ENCODE data around the gene SMIM22. TPM values are rescaled to one million over a fixed set of nuclear protein-coding genes. Genes with fewer than 3 reads are reported as not detected.

SMIM22 gene, protein sequence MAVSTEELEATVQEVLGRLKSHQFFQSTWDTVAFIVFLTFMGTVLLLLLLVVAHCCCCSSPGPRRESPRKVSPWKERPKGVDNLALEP
- total RNA-seq (not detected), polyA plus RNA-seq (ENCODE audit: insufficient read length in 2 of 2) (1 to 10 TPM; 1.4 to 2.4 TPM)
- long read RNA-seq, donor 1, partial matches to known transcripts: 88 of 187 reads
- long read RNA-seq, donor 1, other reads (novel, unspliced or antisense): 99 of 187 reads
- long read RNA-seq, donor 2, partial matches to known transcripts: 0 of 2 reads
- long read RNA-seq, donor 2, other reads (novel, unspliced or antisense): 0 of 2 reads
- long read RNA-seq, donor 3, partial matches to known transcripts: 5 of 36 reads
- long read RNA-seq, donor 3, other reads (novel, unspliced or antisense): 30 of 36 reads
- long read RNA-seq, donor 4, partial matches to known transcripts: 81 of 125 reads
- long read RNA-seq, donor 4, other reads (novel, unspliced or antisense): 32 of 125 reads

GRCh38 chr16:4795181-4795827, at the start of gene SMIM22:
Gene SMIM22 (plus strand): TSS chr16:4795369. CDS start chr16:4795735, 366 bp downstream.
- H3K4me3 ChIP-seq (ENCODE audit: low read depth, low read length): no peak within 1 kb of the TSS
- H3K9me3 ChIP-seq (ENCODE audit: control insufficient read depth, insufficient read depth, low read length): no peaks in the 10 kb centered on the region
- H3K27me3 ChIP-seq (ENCODE audit: control insufficient read depth, insufficient read depth, low read length): no peaks in the 10 kb centered on the region
- H3K27ac ChIP-seq (ENCODE audit: low read depth, low read length): no peak within 1 kb of the TSS
- H3K36me3 ChIP-seq (ENCODE audit: control insufficient read depth, insufficient read depth, low read length): peaks cover 56% of the 10 kb centered on the region
- H3K4me1 ChIP-seq (ENCODE audit: control insufficient read depth, insufficient read depth, low read length): peaks cover 4% of the 10 kb centered on the region
- DNase-seq (ENCODE audit: low read depth in 4 of 6, low spot score in 6 of 6): no peak
- WGBS (ENCODE audit: insufficient coverage): 69% methylated on average over 14 of the region's 14 CpGs

DNA sequence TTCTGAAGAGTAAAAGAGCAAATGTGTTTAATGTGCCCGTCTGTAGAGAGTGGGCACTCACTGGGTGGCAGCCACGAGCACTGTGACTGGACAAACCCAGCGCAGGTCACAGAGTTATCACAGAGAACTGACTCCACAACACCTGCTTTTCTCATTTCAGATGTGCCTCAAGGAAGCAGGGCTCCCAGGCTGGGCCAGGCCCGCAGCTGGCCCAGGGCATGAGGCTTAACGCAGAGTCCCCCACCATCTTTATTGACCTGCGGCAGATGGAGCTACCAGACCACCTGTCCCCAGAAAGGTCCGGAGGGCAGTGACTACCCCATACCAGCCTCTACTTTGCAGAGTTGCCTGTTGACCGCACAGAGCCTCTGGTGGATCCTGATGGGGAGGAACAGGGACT, 49.0 kb upstream of the SMIM22 start:
- WGBS (ENCODE audit: insufficient coverage): 92% methylated on average over 4 of the region's 8 CpGs
- peaks cover 53% of the 10 kb centered on the region for H3K36me3 ChIP-seq (ENCODE audit: control insufficient read depth, insufficient read depth, low read length)
- no peak overlapping the region for H3K27ac ChIP-seq (ENCODE audit: low read depth, low read length)
- DNase-seq (ENCODE audit: low read depth in 4 of 6, low spot score in 6 of 6): no peak
- H3K9me3 ChIP-seq (ENCODE audit: control insufficient read depth, insufficient read depth, low read length): no peaks in the 10 kb centered on the region
- H3K4me1 ChIP-seq (ENCODE audit: control insufficient read depth, insufficient read depth, low read length): peaks cover 17% of the 10 kb centered on the region
- no peak overlapping the region for H3K4me3 ChIP-seq (ENCODE audit: low read depth, low read length)
- H3K27me3 ChIP-seq (ENCODE audit: control insufficient read depth, insufficient read depth, low read length): no peaks in the 10 kb centered on the region

- peak in 1 of 6 donors; percentile 65 for DNase-seq (ENCODE audit: low read depth in 4 of 6, low spot score in 6 of 6)
- whole genome bisulfite sequencing (ENCODE audit: insufficient coverage): 48% methylated on average over 14 of the region's 15 CpGs
- Histone ChIP-seq H3K4me1 (ENCODE audit: control insufficient read depth, insufficient read depth, low read length) (peaks cover 17% of the 10 kb centered on the region), H3K27ac (ENCODE audit: low read depth, low read length) (no peak overlapping the region), H3K36me3 (ENCODE audit: control insufficient read depth, insufficient read depth, low read length) (peaks cover 62% of the 10 kb centered on the region), H3K9me3 (ENCODE audit: control insufficient read depth, insufficient read depth, low read length) (no peaks in the 10 kb centered on the region), H3K4me3 (ENCODE audit: low read depth, low read length) (no peak overlapping the region), H3K27me3 (ENCODE audit: control insufficient read depth, insufficient read depth, low read length) (no peaks in the 10 kb centered on the region)
Measured at GRCh38 chr16:4746991-4747574, 48.1 kb upstream of the SMIM22 start.

DNA sequence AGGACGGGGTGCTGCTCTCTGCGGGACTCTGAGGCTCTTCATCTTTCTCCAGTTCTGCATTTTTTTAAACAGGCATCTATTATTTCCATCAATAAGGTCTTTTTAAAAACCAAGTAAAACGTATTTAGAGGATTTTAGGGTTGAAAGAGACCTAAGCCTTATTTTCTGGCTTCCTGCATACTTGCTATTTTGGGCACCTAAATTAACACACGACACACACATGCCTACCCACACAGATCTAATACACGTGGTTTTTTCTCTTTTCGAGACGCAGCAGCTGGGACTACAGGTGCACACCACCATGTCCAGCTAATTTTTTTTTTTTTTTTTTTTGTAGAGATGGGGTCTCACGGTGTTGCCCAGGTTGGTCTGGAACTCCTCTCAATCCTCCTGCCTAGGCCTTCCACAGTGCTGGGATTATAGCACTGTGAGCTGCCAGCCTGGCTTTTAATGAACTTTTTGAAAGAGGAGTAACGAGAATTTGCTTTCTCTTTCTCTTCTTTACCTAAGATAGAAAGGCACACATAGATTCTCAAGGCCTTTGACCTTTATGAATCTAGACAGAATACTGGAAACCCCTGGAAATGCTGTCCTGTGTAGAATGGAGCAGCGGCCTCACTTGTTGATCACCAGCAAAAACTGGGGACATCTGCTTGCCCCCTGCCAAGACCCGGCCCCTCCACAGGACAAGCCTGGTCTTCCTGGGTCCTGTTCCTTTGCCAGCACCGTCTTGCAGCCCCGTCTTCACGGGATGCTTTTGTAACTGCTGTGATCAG, 47.1 kb upstream of the SMIM22 start:
- no peaks in the 10 kb centered on the region for H3K27me3 ChIP-seq (ENCODE audit: control insufficient read depth, insufficient read depth, low read length)
- DNase-seq (ENCODE audit: low read depth in 4 of 6, low spot score in 6 of 6): no peak
- H3K9me3 ChIP-seq (ENCODE audit: control insufficient read depth, insufficient read depth, low read length): no peaks in the 10 kb centered on the region
- no peak overlapping the region for H3K4me3 ChIP-seq (ENCODE audit: low read depth, low read length)
- WGBS (ENCODE audit: insufficient coverage): 93% methylated on average over 6 of the region's 14 CpGs
- H3K36me3 ChIP-seq (ENCODE audit: control insufficient read depth, insufficient read depth, low read length): peaks cover 72% of the 10 kb centered on the region
- H3K27ac ChIP-seq (ENCODE audit: low read depth, low read length): no peak overlapping the region
- H3K4me1 ChIP-seq (ENCODE audit: control insufficient read depth, insufficient read depth, low read length): peaks cover 15% of the 10 kb centered on the region

DNA sequence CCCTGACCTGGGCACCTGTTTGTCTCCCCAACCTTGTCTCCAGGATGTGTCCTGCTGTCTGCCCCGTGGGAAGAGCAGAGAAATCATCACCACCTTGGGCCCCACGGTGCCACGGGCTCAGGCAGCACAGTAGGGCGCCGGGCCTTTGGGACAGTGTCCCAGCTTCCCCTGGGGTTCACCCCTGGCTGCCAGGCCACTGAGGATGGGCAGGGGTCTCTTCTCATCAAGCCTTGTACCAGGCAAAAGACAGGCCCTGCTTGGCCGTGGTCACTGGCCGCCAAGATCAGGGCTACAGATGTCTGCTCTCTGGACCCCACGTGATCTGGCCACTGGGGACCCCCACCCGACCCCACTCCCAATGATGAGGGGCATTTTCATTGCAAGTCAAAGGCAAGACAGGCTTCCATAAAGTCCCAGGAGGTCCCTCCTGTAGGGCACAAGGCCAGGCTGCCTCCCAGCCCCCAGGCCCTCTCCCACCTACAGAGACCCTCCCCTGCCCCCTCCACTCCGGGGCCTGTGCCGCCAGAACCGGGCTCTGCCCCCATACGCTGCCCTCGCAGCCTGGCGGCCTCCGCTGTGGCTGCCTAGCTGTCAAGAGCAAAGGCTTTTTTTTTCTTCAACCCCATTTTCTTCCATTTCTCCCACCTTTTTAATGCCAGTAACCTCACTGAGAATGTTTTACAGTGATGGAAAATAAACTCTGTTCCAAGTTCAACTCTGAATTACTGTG, 46.3 kb upstream of the SMIM22 start:
- no peaks in the 10 kb centered on the region for H3K9me3 ChIP-seq (ENCODE audit: control insufficient read depth, insufficient read depth, low read length)
- peaks cover 12% of the 10 kb centered on the region for H3K4me1 ChIP-seq (ENCODE audit: control insufficient read depth, insufficient read depth, low read length)
- no peaks in the 10 kb centered on the region for H3K27me3 ChIP-seq (ENCODE audit: control insufficient read depth, insufficient read depth, low read length)
- H3K27ac ChIP-seq (ENCODE audit: low read depth, low read length): no peak overlapping the region
- no peak for DNase-seq (ENCODE audit: low read depth in 4 of 6, low spot score in 6 of 6)
- WGBS (ENCODE audit: insufficient coverage): 93% methylated on average over 16 of the region's 16 CpGs
- peaks cover 79% of the 10 kb centered on the region for H3K36me3 ChIP-seq (ENCODE audit: control insufficient read depth, insufficient read depth, low read length)
- H3K4me3 ChIP-seq (ENCODE audit: low read depth, low read length): no peak overlapping the region

GRCh38 chr16:4749700-4750257, 45.4 kb upstream of the SMIM22 start:
- Histone ChIP-seq H3K27me3 (ENCODE audit: control insufficient read depth, insufficient read depth, low read length) (no peaks in the 10 kb centered on the region), H3K4me3 (ENCODE audit: low read depth, low read length) (no peak overlapping the region), H3K4me1 (ENCODE audit: control insufficient read depth, insufficient read depth, low read length) (peaks cover 12% of the 10 kb centered on the region), H3K36me3 (ENCODE audit: control insufficient read depth, insufficient read depth, low read length) (peaks cover 85% of the 10 kb centered on the region), H3K27ac (ENCODE audit: low read depth, low read length) (no peak overlapping the region), H3K9me3 (ENCODE audit: control insufficient read depth, insufficient read depth, low read length) (no peaks in the 10 kb centered on the region)
- WGBS (ENCODE audit: insufficient coverage): 89% methylated on average over 9 of the region's 10 CpGs
- DNase-seq (ENCODE audit: low read depth in 4 of 6, low spot score in 6 of 6): no peak

DNA sequence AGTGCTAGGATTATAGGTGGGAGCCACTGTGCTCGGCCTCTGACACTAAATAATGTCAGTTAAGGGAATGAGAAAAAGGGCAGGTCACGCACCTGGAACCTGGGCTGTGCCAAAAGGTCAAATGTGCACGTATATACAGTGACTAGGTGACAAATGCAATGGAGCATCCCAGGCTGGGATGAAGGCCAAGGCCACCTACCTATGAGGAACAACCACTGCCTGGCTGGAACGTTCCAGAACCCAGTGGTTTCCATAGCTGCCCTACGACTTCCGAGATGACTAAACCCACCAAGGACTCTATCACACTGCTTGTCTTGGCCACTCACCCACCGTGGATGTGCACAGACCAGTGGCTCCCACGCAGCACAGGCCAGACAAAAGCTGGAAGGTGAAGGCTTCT, 44.3 kb upstream of the SMIM22 start:
- H3K4me3 ChIP-seq (ENCODE audit: low read depth, low read length): no peak overlapping the region
- H3K27me3 ChIP-seq (ENCODE audit: control insufficient read depth, insufficient read depth, low read length): no peaks in the 10 kb centered on the region
- H3K36me3 ChIP-seq (ENCODE audit: control insufficient read depth, insufficient read depth, low read length): peaks cover 90% of the 10 kb centered on the region
- no peak for DNase-seq (ENCODE audit: low read depth in 4 of 6, low spot score in 6 of 6)
- peaks cover 12% of the 10 kb centered on the region for H3K4me1 ChIP-seq (ENCODE audit: control insufficient read depth, insufficient read depth, low read length)
- 88% methylated on average over 8 of the region's 8 CpGs for WGBS (ENCODE audit: insufficient coverage)
- H3K27ac ChIP-seq (ENCODE audit: low read depth, low read length): no peak overlapping the region
- no peaks in the 10 kb centered on the region for H3K9me3 ChIP-seq (ENCODE audit: control insufficient read depth, insufficient read depth, low read length)

DNA sequence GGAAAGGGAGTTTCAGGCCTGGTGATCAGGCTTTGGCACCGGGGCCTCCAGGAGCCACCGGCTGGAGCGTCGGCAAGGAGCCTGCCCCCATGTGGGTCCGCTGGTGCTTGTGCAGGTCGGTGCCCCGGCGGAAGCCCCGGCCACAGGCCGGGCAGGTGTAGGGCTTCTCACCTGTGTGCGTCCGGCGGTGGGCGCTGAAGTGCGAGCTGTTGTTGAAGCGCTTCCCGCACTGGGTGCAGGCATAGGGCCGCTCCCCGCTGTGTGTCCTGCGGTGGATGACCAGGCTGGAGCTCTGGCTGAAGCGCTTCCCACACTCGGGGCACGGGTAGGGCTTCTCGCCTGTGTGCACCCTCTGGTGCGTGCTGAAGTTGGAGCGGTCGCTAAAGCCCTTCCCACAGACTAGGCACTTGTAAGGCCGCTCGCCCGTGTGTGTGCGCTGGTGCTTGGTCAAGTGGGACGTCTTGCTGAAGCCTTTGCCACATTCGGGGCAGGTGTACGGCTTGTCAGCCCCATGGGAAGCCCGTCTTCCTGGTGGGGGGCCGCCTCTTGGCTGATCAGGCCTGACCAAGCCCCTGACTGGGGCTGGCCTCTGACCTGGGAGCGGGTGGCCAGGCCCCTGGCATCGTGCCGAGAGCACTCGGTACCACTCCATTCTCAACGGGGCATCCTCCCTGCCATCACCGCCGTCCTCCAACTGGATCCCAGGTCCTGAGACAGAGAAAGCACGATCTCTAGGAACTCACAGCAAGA, 42.6 kb upstream of the SMIM22 start:
- Histone ChIP-seq H3K36me3 (ENCODE audit: control insufficient read depth, insufficient read depth, low read length) (peaks cover 89% of the 10 kb centered on the region), H3K4me3 (ENCODE audit: low read depth, low read length) (no peak overlapping the region), H3K4me1 (ENCODE audit: control insufficient read depth, insufficient read depth, low read length) (peaks cover 2% of the 10 kb centered on the region), H3K9me3 (ENCODE audit: control insufficient read depth, insufficient read depth, low read length) (no peaks in the 10 kb centered on the region), H3K27me3 (ENCODE audit: control insufficient read depth, insufficient read depth, low read length) (no peaks in the 10 kb centered on the region), H3K27ac (ENCODE audit: low read depth, low read length) (no peak overlapping the region)
- WGBS (ENCODE audit: insufficient coverage): 96% methylated on average over 44 of the region's 44 CpGs
- DNase-seq (ENCODE audit: low read depth in 4 of 6, low spot score in 6 of 6): no peak
